ENCODE measurements around the gene SLC22A25. TPM values are rescaled to one million over a fixed set of nuclear protein-coding genes. Genes with fewer than 3 reads are reported as not detected.
"Not testable (repeated sequence)": the region's sequence is repeated elsewhere in the genome, so short reads cannot be mapped to it uniquely, and the experiment has no call there.

The SLC22A25 gene
- total and polyA plus RNA-seq, 9 of the 15 experiments (the other 6 are each of a cell fraction or from before 2014, with no cell fraction given) = not detected

- CTCF ChIA-PET (ENCODE audit: low intra/inter-chr PET ratio); H3K9me1 ChIP-seq (ENCODE audit: control insufficient read depth, insufficient read depth, low read length); BruUV-seq (replicated peaks); DNase-seq (ENCODE audit: extremely low read depth in 1 of 4, low spot score in 3 of 4); H3K4me3 ChIP-seq; intact Hi-C loops (cut with micrococcal nuclease); H3K4me2 ChIP-seq (ENCODE audit: insufficient read depth, low read length); POLR2A ChIA-PET; H4K20me1 ChIP-seq (replicated peaks; ENCODE audit: control insufficient read depth, insufficient read depth, low read length); H3K27ac ChIP-seq (ENCODE audit: extremely low read depth, low read depth, low read length); ATAC-seq; in situ Hi-C loops (cut with MboI); H2AFZ ChIP-seq (ENCODE audit: low read depth, low read length); H3K79me2 ChIP-seq (ENCODE audit: control insufficient read depth, insufficient read depth, low read length); H3K9ac ChIP-seq (ENCODE audit: insufficient read depth in 1 of 2, low read depth in 2 of 2, low read length in 2 of 2); H3K9me3 ChIP-seq (replicated peaks; ENCODE audit: control insufficient read depth, insufficient read depth, low read depth, low read length); H3K4me1 ChIP-seq (replicated peaks in 1 of 2; ENCODE audit: control insufficient read depth in 2 of 2, insufficient read depth in 2 of 2, low read length in 2 of 2); FAIRE-seq; H3K36me3 ChIP-seq (ENCODE audit: control insufficient read depth, insufficient read depth, low read length): not testable (repeated sequence)
- H3K27me3 ChIP-seq (ENCODE audit: control insufficient read depth in 2 of 2, insufficient read depth in 2 of 2, low read length in 2 of 2) = peaks cover 0 to 11% of the 10 kb centered on the region in 2 experiments; a peak in 3 of 5 replicates
- 0% methylated on average over 7 of the region's 7 CpGs for WGBS (ENCODE audit: insufficient coverage, low coverage, missing lambda C conversion rate)
These were observed 4.0 kb upstream of the SLC22A25 start for GRCh38 chr11:63247237-63248002.

- Histone ChIP-seq H2AFZ (ENCODE audit: low read depth, low read length) (no peak overlapping the region), H3K4me1 (replicated peaks in 1 of 2; ENCODE audit: control insufficient read depth in 2 of 2, insufficient read depth in 2 of 2, low read length in 2 of 2) (no peaks in the 10 kb centered on the region), H3K9ac (ENCODE audit: insufficient read depth in 1 of 2, low read depth in 2 of 2, low read length in 2 of 2) (no peak overlapping the region), H3K27ac (ENCODE audit: extremely low read depth, low read depth, low read length) (no peak overlapping the region), H3K27me3 (ENCODE audit: control insufficient read depth in 2 of 2, insufficient read depth in 2 of 2, low read length in 2 of 2) (peaks cover 0 to 11% of the 10 kb centered on the region in 2 experiments; a peak in 3 of 5 replicates), H3K4me3 (no peak overlapping the region), H3K9me3 (replicated peaks; ENCODE audit: control insufficient read depth, insufficient read depth, low read depth, low read length) (no peaks in the 10 kb centered on the region), H3K4me2 (ENCODE audit: insufficient read depth, low read length) (no peak overlapping the region), H3K36me3 (ENCODE audit: control insufficient read depth, insufficient read depth, low read length) (no peaks in the 10 kb centered on the region), H4K20me1 (replicated peaks; ENCODE audit: control insufficient read depth, insufficient read depth, low read length) (no peaks in the 10 kb centered on the region; the same call in 1 of the 2 replicates), H3K9me1 (ENCODE audit: control insufficient read depth, insufficient read depth, low read length) (no peaks in the 10 kb centered on the region), H3K79me2 (ENCODE audit: control insufficient read depth, insufficient read depth, low read length) (no peaks in the 10 kb centered on the region)
- TF ChIP-seq BCL6 (CRISPR knock-in tag; IDR thresholded peaks at IDR 0.05) (no peak), ZNF324 (CRISPR knock-in tag; IDR thresholded peaks at IDR 0.05) (no peak), SNIP1 (IDR thresholded peaks at IDR 0.05; ENCODE audit: low read depth) (no peak)
- ATAC-seq (no peak), FAIRE-seq (no peak), DNase-seq (ENCODE audit: extremely low read depth in 1 of 4, low spot score in 3 of 4) (no peak)
- intact Hi-C loops (cut with micrococcal nuclease) (no loop called here), in situ Hi-C loops (cut with MboI) (no loop called here)
- 0% methylated on average over 1 of the region's 1 CpG for WGBS (ENCODE audit: insufficient coverage, low coverage, missing lambda C conversion rate)
- no TSS peak for BruUV-seq (replicated peaks)
- ChIA-PET POLR2A (no interaction called here), CTCF (ENCODE audit: low intra/inter-chr PET ratio) (no interaction called here)
These were observed 2.6 kb upstream of the SLC22A25 start for GRCh38 chr11:63246045-63246444.

Data from K562 (cell line).